ENCODE measurements around the gene MSI2. TPM values are rescaled to one million over a fixed set of nuclear protein-coding genes. Genes with fewer than 3 reads are reported as not detected.

Gene MSI2
- total RNA-seq, 1 donor from 2014 or later: 33.8 TPM

GRCh38 chr17:57302690-57303465 is 46.6 kb downstream of the MSI2 start:
- H3K27me3 ChIP-seq (ENCODE audit: control insufficient read depth, insufficient read depth, low read length): no peaks in the 10 kb centered on the region
- no peak overlapping the region for H3K4me3 ChIP-seq (ENCODE audit: low read depth, low read length)
- H3K36me3 ChIP-seq (ENCODE audit: control insufficient read depth, insufficient read depth, low read length): peaks cover 2% of the 10 kb centered on the region
- TF ChIP-seq CTCF (IDR thresholded peaks at IDR 0.05; ENCODE audit: insufficient read depth, low read length, poor library complexity, severe bottlenecking): no peak
- DNase-seq (ENCODE audit: low read depth): no peak

- no peak for TF ChIP-seq CTCF (IDR thresholded peaks at IDR 0.05; ENCODE audit: insufficient read depth, low read length, poor library complexity, severe bottlenecking)
- Histone ChIP-seq H3K36me3 (ENCODE audit: control insufficient read depth, insufficient read depth, low read length) (no peaks in the 10 kb centered on the region), H3K4me3 (ENCODE audit: low read depth, low read length) (no peak overlapping the region), H3K27me3 (ENCODE audit: control insufficient read depth, insufficient read depth, low read length) (no peaks in the 10 kb centered on the region)
- DNase-seq (ENCODE audit: low read depth): no peak
Measured at GRCh38 chr17:57305144-57305728, 48.9 kb downstream of the MSI2 start.

- DNase-seq (ENCODE audit: low read depth): no peak
Measured at GRCh38 chr17:57305908-57306504, 49.7 kb downstream of the MSI2 start.

GRCh38 chr17:57308543-57309186 is 52.3 kb downstream of the MSI2 start:
- no peak for TF ChIP-seq CTCF (IDR thresholded peaks at IDR 0.05; ENCODE audit: insufficient read depth, low read length, poor library complexity, severe bottlenecking)
- H3K27me3 ChIP-seq (ENCODE audit: control insufficient read depth, insufficient read depth, low read length): no peaks in the 10 kb centered on the region
- H3K4me3 ChIP-seq (ENCODE audit: low read depth, low read length): no peak overlapping the region
- H3K36me3 ChIP-seq (ENCODE audit: control insufficient read depth, insufficient read depth, low read length): peaks cover 3% of the 10 kb centered on the region
- no peak for DNase-seq (ENCODE audit: low read depth)

More at GRCh38 chr17:57305908-57306504, 49.7 kb downstream of the MSI2 start:
- no peak overlapping the region for H3K4me3 ChIP-seq (ENCODE audit: low read depth, low read length)
- no peaks in the 10 kb centered on the region for H3K36me3 ChIP-seq (ENCODE audit: control insufficient read depth, insufficient read depth, low read length)
- no peak for TF ChIP-seq CTCF (IDR thresholded peaks at IDR 0.05; ENCODE audit: insufficient read depth, low read length, poor library complexity, severe bottlenecking)
- no peaks in the 10 kb centered on the region for H3K27me3 ChIP-seq (ENCODE audit: control insufficient read depth, insufficient read depth, low read length)

- TF ChIP-seq CTCF (IDR thresholded peaks at IDR 0.05; ENCODE audit: insufficient read depth, low read length, poor library complexity, severe bottlenecking): no peak
- Histone ChIP-seq H3K36me3 (ENCODE audit: control insufficient read depth, insufficient read depth, low read length) (peaks cover 3% of the 10 kb centered on the region), H3K4me3 (ENCODE audit: low read depth, low read length) (no peak overlapping the region), H3K27me3 (ENCODE audit: control insufficient read depth, insufficient read depth, low read length) (no peaks in the 10 kb centered on the region)
- DNase-seq (ENCODE audit: low read depth): no peak
Measured at GRCh38 chr17:57309479-57309878, 53.2 kb downstream of the MSI2 start.
